ENCODE results near the gene NCK1. TPM values are rescaled to one million over a fixed set of nuclear protein-coding genes. Genes with fewer than 3 reads are reported as not detected.
"Not testable (repeated sequence)": the region's sequence is repeated elsewhere in the genome, so short reads cannot be mapped to it uniquely, and the experiment has no call there.

The NCK1 gene
- total RNA-seq, 1 experiment from 2014 or later: 59.4 TPM

- H3K27me3 Mint-ChIP-seq (ENCODE audit: insufficient read depth, unreplicated experiment): no peaks in the 10 kb centered on the region
- no peak overlapping the region for H3K27ac Mint-ChIP-seq (ENCODE audit: low read depth, unreplicated experiment)
- peaks cover 15% of the 10 kb centered on the region for H3K4me1 Mint-ChIP-seq (ENCODE audit: insufficient read depth, unreplicated experiment)
- DNase-seq (ENCODE audit: unreplicated experiment): no peak
- peaks cover 18% of the 10 kb centered on the region for H3K9me3 Mint-ChIP-seq (ENCODE audit: unreplicated experiment)
- no peak for TF ChIP-seq CTCF (IDR thresholded peaks at IDR 0.05; ENCODE audit: unreplicated experiment)
- no TSS peak for BruUV-seq (replicated peaks)
- H3K4me3 Mint-ChIP-seq (ENCODE audit: unreplicated experiment): no peak overlapping the region
- intact Hi-C loops (cut with micrococcal nuclease): no loop called here
- H3K36me3 Mint-ChIP-seq (ENCODE audit: insufficient read depth, unreplicated experiment): peaks cover 21% of the 10 kb centered on the region
- ChIA-PET POLR2A (interaction anchor here (0.7 to 1.2 kb wide), 2 partner anchors 11 to 14 kb away, joined by 3 read pairs; no protein-coding TSS in a partner anchor), CTCF (interaction anchor here (0.6 kb wide), 3 partner anchors 58 to 1664 kb away, joined by 3 to 4 read pairs (median 3); no protein-coding TSS in a partner anchor)
Observed at GRCh38 chr3:136898954-136899353, 36.9 kb downstream of the NCK1 start.

GRCh38 chr3:136899622-136900158, 37.7 kb downstream of the NCK1 start:
- Mint-ChIP-seq H3K36me3 (ENCODE audit: insufficient read depth, unreplicated experiment) (peaks cover 21% of the 10 kb centered on the region), H3K9me3 (ENCODE audit: unreplicated experiment) (peaks cover 19% of the 10 kb centered on the region), H3K27me3 (ENCODE audit: insufficient read depth, unreplicated experiment) (no peaks in the 10 kb centered on the region), H3K4me1 (ENCODE audit: insufficient read depth, unreplicated experiment) (peaks cover 8% of the 10 kb centered on the region), H3K4me3 (ENCODE audit: unreplicated experiment) (no peak overlapping the region), H3K27ac (ENCODE audit: low read depth, unreplicated experiment) (peak overlapping the region; percentile 36)
- no peak for TF ChIP-seq CTCF (IDR thresholded peaks at IDR 0.05; ENCODE audit: unreplicated experiment)
- CTCF ChIA-PET: no interaction called here
- POLR2A ChIA-PET: interaction anchor here (1.2 kb wide), 1 partner anchor 10 kb away, joined by 3 read pairs; no protein-coding TSS in a partner anchor
- DNase-seq (ENCODE audit: unreplicated experiment): no peak
- intact Hi-C loops (cut with micrococcal nuclease): no loop called here
- BruUV-seq (replicated peaks): no TSS peak

- DNase-seq (ENCODE audit: unreplicated experiment); CTCF ChIA-PET; H3K4me3 Mint-ChIP-seq (ENCODE audit: unreplicated experiment); H3K27me3 Mint-ChIP-seq (ENCODE audit: insufficient read depth, unreplicated experiment); H3K27ac Mint-ChIP-seq (ENCODE audit: low read depth, unreplicated experiment); POLR2A ChIA-PET; BruUV-seq (replicated peaks); intact Hi-C loops (cut with micrococcal nuclease); H3K4me1 Mint-ChIP-seq (ENCODE audit: insufficient read depth, unreplicated experiment): not testable (repeated sequence)
- Mint-ChIP-seq H3K9me3 (ENCODE audit: unreplicated experiment) (peaks cover 19% of the 10 kb centered on the region), H3K36me3 (ENCODE audit: insufficient read depth, unreplicated experiment) (peaks cover 21% of the 10 kb centered on the region)
Observed at GRCh38 chr3:136900694-136901093, 38.7 kb downstream of the NCK1 start.

- H3K27me3 Mint-ChIP-seq (ENCODE audit: insufficient read depth, unreplicated experiment): no peaks in the 10 kb centered on the region
- peaks cover 8% of the 10 kb centered on the region for H3K4me1 Mint-ChIP-seq (ENCODE audit: insufficient read depth, unreplicated experiment)
- TF ChIP-seq CTCF (IDR thresholded peaks at IDR 0.05; ENCODE audit: unreplicated experiment): no peak
- ChIA-PET POLR2A (no interaction called here), CTCF (interaction anchor here (0.6 kb wide), 1 partner anchor 42 kb away, joined by 3 read pairs; no protein-coding TSS in a partner anchor)
- intact Hi-C loops (cut with micrococcal nuclease): no loop called here
- no TSS peak for BruUV-seq (replicated peaks)
- H3K4me3 Mint-ChIP-seq (ENCODE audit: unreplicated experiment): no peak overlapping the region
- H3K27ac Mint-ChIP-seq (ENCODE audit: low read depth, unreplicated experiment): no peak overlapping the region
- H3K36me3 Mint-ChIP-seq (ENCODE audit: insufficient read depth, unreplicated experiment): peaks cover 15% of the 10 kb centered on the region
- H3K9me3 Mint-ChIP-seq (ENCODE audit: unreplicated experiment): peaks cover 19% of the 10 kb centered on the region
- no peak for DNase-seq (ENCODE audit: unreplicated experiment)
Observed at GRCh38 chr3:136901391-136901790, 39.4 kb downstream of the NCK1 start.

GRCh38 chr3:136902530-136902929, 40.5 kb downstream of the NCK1 start:
- POLR2A ChIA-PET: interaction anchor here (0.6 kb wide), 1 partner anchor 19 kb away, joined by 3 read pairs; no protein-coding TSS in a partner anchor
- H3K36me3 Mint-ChIP-seq (ENCODE audit: insufficient read depth, unreplicated experiment); BruUV-seq (replicated peaks); intact Hi-C loops (cut with micrococcal nuclease); H3K27ac Mint-ChIP-seq (ENCODE audit: low read depth, unreplicated experiment); H3K27me3 Mint-ChIP-seq (ENCODE audit: insufficient read depth, unreplicated experiment); H3K4me3 Mint-ChIP-seq (ENCODE audit: unreplicated experiment); CTCF ChIA-PET; DNase-seq (ENCODE audit: unreplicated experiment); H3K4me1 Mint-ChIP-seq (ENCODE audit: insufficient read depth, unreplicated experiment): not testable (repeated sequence)
- peaks cover 19% of the 10 kb centered on the region for H3K9me3 Mint-ChIP-seq (ENCODE audit: unreplicated experiment)
